Activated CD4-positive, alpha-beta memory T cell treated with anti-CD3 and anti-CD28 coated beads for 36 hours (primary cell): ENCODE measurements around the gene SLC43A1. TPM values are rescaled to one million over a fixed set of nuclear protein-coding genes. Genes with fewer than 3 reads are reported as not detected.

Experiments used
- CTCF ChIA-PET: fragments of 350-600 bp; sonication (Branson Sonifier 250); formaldehyde crosslinking; loops from one replicate; lab custom pipeline; 2021; ENCODE audit warnings: antibody characterized with exemption, inconsistent platforms; lab: Charles Lee
- POLR2A ChIA-PET: fragments of 350-600 bp; sonication (Branson Sonifier 250); formaldehyde crosslinking; loops from one replicate; lab custom pipeline; 2021; ENCODE audit warnings: antibody characterized with exemption; lab: Charles Lee
- DNase-seq: peaks from one replicate; pipeline ENCODE4 v3.0.0-alpha.2; 2020
- H3K27ac Mint-ChIP-seq: one replicate; pipeline ENCODE4 v1.8.0; 2021; ENCODE audit warnings: mixed read lengths
- H3K27me3 Mint-ChIP-seq: one replicate; pipeline ENCODE4 v1.8.0; 2021; ENCODE audit warnings: mixed read lengths
- H3K36me3 Mint-ChIP-seq: one replicate; pipeline ENCODE4 v1.8.0; 2021; ENCODE audit warnings: mixed read lengths
- H3K4me1 Mint-ChIP-seq: one replicate; pipeline ENCODE4 v1.8.0; 2021; ENCODE audit warnings: low read depth, mixed read lengths
- H3K4me3 Mint-ChIP-seq: one replicate; pipeline ENCODE4 v1.8.0; 2021; ENCODE audit warnings: mild to moderate bottlenecking, mixed read lengths
- H3K9me3 Mint-ChIP-seq: one replicate; pipeline ENCODE4 v1.8.0; 2021; ENCODE audit warnings: mixed read lengths
- intact Hi-C: fragments of 100-400 bp; cut with micrococcal nuclease; formaldehyde crosslinking; loops from one replicate; pipeline ENCODE4 v1.15.1; 2023
- total RNA-seq, 2 experiments: library from RNA; stranded (reverse); gene quantifications; one replicate each; pipeline ENCODE4 v1.2.3, GENCODE V29; 2021

Gene SLC43A1
- total RNA-seq, 2 experiments from 2014 or later: 23.1 to 23.3 TPM

DNA sequence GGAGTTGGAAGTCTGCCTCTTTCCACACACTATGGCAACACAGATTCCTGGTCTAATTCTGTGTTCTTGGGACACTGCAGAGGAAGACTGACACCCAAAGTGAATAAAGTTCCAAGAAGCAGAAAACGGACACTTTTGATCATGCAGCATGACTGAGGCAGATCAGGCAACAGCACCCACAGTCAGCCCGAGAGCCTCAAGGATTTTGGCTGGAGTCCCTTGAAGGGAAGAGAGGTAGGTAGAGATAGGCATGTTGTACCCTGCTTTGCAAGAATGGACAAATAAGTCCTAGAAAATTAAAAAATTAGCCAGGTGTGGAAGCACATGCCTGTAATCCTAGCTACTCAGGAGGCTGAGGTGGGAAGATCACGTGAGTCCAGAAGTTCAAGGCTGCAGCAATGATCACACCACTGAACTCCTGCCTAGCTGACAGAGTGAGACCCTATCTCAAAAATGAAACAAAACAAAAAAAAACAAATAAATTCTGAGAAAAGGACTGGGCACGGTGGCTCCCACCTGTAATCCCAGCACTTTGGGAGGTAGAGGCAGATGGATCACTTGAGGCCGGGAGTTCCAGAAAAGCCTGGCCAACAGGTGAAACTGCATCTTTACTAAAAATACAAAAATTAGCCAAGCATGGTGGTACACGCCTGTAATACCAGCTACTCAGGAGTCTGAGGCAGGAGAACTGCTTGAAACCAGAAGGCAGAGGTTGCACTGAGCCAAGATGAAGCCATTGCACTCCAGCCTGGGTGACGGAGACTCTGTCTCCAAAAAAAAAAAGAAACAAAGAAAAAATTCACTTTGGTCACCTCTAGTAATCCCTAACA, 6.9 kb downstream of the SLC43A1 start:
- ChIA-PET CTCF (interaction anchor here (1.1 to 8.5 kb wide), 2 partner anchors 15 to 19 kb away, joined by 5 to 64 read pairs; no protein-coding TSS in a partner anchor), POLR2A (no interaction called here)
- Mint-ChIP-seq H3K27ac (no peak overlapping the region), H3K27me3 (no peaks in the 10 kb centered on the region), H3K4me3 (no peak overlapping the region), H3K4me1 (peaks cover 22% of the 10 kb centered on the region), H3K36me3 (peaks cover 4% of the 10 kb centered on the region), H3K9me3 (no peaks in the 10 kb centered on the region)
- no peak for DNase-seq
- intact Hi-C loops: no loop called here

DNA sequence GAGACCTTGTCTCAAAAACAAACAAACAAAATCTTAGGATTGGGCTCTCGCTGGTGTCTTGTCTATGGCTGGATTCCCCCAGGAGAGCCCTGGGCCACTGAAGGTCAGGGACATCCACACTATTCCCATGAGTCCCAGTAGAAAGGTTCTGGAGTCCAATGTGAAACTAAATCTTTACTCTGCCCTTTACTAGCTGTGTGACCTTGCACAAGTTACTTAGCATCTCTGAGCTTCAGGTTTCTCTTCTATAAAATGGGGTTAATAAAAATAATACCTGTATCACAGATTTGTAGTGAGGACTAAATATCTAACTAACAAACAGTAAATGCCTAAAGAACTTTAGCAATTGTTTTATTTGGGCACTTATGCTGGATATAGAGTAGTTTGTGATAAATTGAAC, 9.0 kb downstream of the SLC43A1 start:
- no peak overlapping the region for H3K27ac Mint-ChIP-seq
- no peaks in the 10 kb centered on the region for H3K27me3 Mint-ChIP-seq
- no peak overlapping the region for H3K4me3 Mint-ChIP-seq
- CTCF ChIA-PET: interaction anchor here (1.2 to 20.4 kb wide), 5 partner anchors 13 to 48 kb away, joined by 3 to 562 read pairs (median 5); partner anchors contain the start of genes SLC43A1 and TIMM10
- intact Hi-C loops: no loop called here
- POLR2A ChIA-PET: no interaction called here
- H3K4me1 Mint-ChIP-seq: peaks cover 4% of the 10 kb centered on the region
- peaks cover 2% of the 10 kb centered on the region for H3K36me3 Mint-ChIP-seq
- no peak for DNase-seq
- H3K9me3 Mint-ChIP-seq: no peaks in the 10 kb centered on the region

DNA sequence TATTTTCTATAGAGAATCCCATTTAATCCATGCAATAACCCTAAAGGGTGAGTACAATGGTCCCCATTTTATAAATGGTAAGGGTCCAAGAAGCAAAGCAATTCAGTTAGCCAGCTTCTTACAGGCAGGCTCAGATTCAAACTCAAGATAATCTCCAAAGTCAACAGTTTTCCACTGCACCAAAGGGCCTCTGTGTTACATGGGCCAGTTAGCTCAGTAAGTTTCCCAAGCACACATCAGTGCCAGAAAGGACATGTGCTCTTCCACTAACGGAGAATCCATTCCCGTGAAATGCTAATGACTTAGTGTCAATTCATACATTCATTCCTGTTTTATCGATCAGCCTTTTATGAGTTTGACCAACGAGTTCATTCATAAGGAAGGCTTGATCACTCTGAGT, 11.0 kb downstream of the SLC43A1 start:
- Mint-ChIP-seq H3K27me3 (no peaks in the 10 kb centered on the region), H3K27ac (no peak overlapping the region), H3K36me3 (peaks cover 10% of the 10 kb centered on the region), H3K4me3 (no peak overlapping the region), H3K9me3 (no peaks in the 10 kb centered on the region), H3K4me1 (no peaks in the 10 kb centered on the region)
- CTCF ChIA-PET: interaction anchor here (0.9 to 20.4 kb wide), 3 partner anchors 10 to 47 kb away, joined by 3 to 562 read pairs (median 64); partner anchors contain the start of genes SLC43A1 and TIMM10
- intact Hi-C loops: no loop called here
- POLR2A ChIA-PET: no interaction called here
- DNase-seq: no peak

DNA sequence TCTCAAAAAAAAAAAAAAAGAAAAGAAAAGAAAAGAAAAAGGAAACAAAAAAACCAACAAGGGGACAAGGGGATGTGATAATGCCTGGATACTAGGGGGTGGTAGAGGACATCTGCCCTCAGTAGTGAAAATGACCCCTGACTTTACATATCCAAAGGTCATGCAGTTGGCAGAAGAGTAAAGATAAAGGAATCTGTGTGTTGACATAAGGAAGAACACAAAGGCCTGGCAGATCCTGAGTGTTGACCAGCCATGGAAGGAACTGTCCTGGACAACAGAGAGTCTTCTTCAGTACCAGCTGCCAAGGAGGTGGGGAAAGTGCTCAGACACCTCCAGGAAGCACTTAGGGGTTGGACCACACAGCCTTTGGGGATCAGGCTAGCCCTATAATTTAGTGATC, 12.6 kb downstream of the SLC43A1 start:
- Mint-ChIP-seq H3K4me3 (no peak overlapping the region), H3K9me3 (no peaks in the 10 kb centered on the region), H3K27ac (no peak overlapping the region), H3K4me1 (no peaks in the 10 kb centered on the region), H3K27me3 (no peaks in the 10 kb centered on the region), H3K36me3 (peaks cover 14% of the 10 kb centered on the region)
- intact Hi-C loops: no loop called here
- ChIA-PET POLR2A (interaction anchor here (0.7 kb wide), 1 partner anchor 330 kb away, joined by 4 read pairs; no protein-coding TSS in a partner anchor), CTCF (interaction anchor here (1.0 to 20.4 kb wide), 6 partner anchors 9 to 139 kb away, joined by 3 to 562 read pairs (median 8); partner anchors contain the start of genes SLC43A1 and TIMM10)
- no peak for DNase-seq

DNA sequence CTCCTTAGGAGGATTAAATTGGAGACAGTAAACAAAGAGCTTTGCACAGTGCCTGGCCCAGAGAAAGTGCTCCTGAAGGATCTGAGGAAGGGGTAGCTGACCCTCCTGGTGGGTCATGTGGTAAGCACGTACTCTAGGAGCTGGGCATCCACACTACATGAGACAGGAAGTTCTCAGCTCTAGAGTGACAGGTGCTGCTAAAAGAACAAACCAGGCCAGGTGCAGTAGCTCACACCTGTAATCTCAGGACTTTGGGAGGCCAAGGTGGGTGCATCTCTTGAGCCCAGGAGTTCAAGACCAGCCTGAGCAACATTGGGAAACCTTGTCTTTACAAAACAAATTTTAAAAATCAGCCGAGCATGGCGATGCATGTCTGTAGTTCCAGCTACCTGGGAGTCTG, 13.1 kb downstream of the SLC43A1 start:
- intact Hi-C loops: no loop called here
- CTCF ChIA-PET: interaction anchor here (1.0 to 20.4 kb wide), 6 partner anchors 8 to 139 kb away, joined by 3 to 562 read pairs (median 8); partner anchors contain the start of genes SLC43A1 and TIMM10
- no peak for DNase-seq
- Mint-ChIP-seq H3K27ac (no peak overlapping the region), H3K9me3 (no peaks in the 10 kb centered on the region), H3K4me3 (no peak overlapping the region), H3K36me3 (peaks cover 15% of the 10 kb centered on the region), H3K27me3 (no peaks in the 10 kb centered on the region), H3K4me1 (no peaks in the 10 kb centered on the region)
- POLR2A ChIA-PET: interaction anchor here (1.2 kb wide), 1 partner anchor 9 kb away, joined by 3 read pairs; no protein-coding TSS in a partner anchor

DNA sequence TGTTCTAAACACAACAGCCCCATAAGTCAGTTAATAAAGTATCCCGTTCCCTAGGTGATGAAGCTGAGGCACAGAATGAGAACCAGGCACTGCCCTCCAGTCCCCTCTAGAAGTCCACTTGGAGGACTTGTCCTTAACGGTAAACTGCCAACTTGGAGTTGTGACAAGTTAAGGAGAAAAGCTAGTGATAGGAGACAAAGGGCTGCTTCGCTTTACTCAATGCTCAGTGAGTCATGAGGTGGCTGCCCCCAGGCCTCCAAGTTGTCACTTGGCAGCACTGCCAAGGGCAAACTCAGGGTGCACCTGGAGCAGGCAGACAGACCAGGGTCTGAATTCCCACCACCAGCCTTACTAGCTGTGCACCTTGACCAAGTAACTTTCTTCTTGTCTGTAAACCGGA, 13.5 kb downstream of the SLC43A1 start:
- intact Hi-C loops: no loop called here
- CTCF ChIA-PET: interaction anchor here (1.0 to 20.4 kb wide), 6 partner anchors 8 to 140 kb away, joined by 3 to 562 read pairs (median 8); partner anchors contain the start of genes SLC43A1 and TIMM10
- no peak for DNase-seq
- no peaks in the 10 kb centered on the region for H3K27me3 Mint-ChIP-seq
- H3K36me3 Mint-ChIP-seq: peaks cover 16% of the 10 kb centered on the region
- no peaks in the 10 kb centered on the region for H3K9me3 Mint-ChIP-seq
- POLR2A ChIA-PET: interaction anchor here (1.2 kb wide), 1 partner anchor 9 kb away, joined by 3 read pairs; no protein-coding TSS in a partner anchor
- no peak overlapping the region for H3K4me3 Mint-ChIP-seq
- no peaks in the 10 kb centered on the region for H3K4me1 Mint-ChIP-seq
- no peak overlapping the region for H3K27ac Mint-ChIP-seq

DNA sequence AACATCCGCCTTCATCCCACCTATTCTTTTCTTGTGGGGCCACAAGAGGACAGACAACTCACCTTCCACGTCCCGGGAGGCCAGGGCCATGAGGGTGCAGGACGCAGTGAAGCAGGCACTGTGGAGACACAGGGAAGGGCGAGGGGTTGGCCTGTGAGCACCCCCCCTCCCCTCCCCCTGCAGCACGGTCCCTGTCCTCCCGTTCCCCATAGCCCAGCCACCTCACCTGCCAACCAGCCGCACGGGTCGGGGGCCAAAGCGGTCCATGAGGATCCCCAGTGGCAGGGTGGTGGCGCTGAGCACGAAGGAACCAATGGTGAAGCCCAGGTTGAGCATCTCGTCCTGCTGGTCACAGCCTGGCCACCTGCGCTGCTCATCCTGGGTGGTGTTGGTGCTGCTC, 14.6 kb downstream of the SLC43A1 start:
- DNase-seq: no peak
- ChIA-PET POLR2A (no interaction called here), CTCF (interaction anchor here (2.2 to 20.4 kb wide), 4 partner anchors 7 to 44 kb away, joined by 8 to 562 read pairs (median 36); partner anchors contain the start of genes SLC43A1 and TIMM10)
- Mint-ChIP-seq H3K27me3 (no peaks in the 10 kb centered on the region), H3K36me3 (peaks cover 18% of the 10 kb centered on the region), H3K27ac (no peak overlapping the region), H3K4me1 (no peaks in the 10 kb centered on the region), H3K9me3 (no peaks in the 10 kb centered on the region), H3K4me3 (no peak overlapping the region)
- intact Hi-C loops: no loop called here

DNA sequence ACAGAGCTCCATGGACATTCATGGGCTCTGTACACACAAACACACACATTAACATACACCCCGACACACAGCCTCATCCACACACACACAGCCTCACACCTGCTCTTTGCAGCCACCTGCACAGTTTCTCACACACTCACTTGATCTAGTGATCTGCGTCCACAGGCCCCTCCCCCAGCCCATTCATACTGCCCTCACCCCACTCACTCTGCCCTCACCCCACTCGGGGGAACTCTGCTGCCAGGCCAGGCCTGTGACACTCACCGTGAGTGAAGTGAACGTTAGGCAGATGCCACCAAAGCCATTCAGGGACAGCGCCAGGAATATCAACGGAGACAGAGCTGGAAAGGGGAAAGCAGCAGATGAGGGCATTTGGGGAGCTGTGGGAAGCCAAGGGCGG, 15.0 kb downstream of the SLC43A1 start:
- ChIA-PET CTCF (interaction anchor here (20.4 kb wide), 1 partner anchor 22 kb away, joined by 562 read pairs; the partner anchor contains the start of genes SLC43A1 and TIMM10), POLR2A (interaction anchor here (0.7 kb wide), 1 partner anchor 11 kb away, joined by 4 read pairs; no protein-coding TSS in a partner anchor)
- intact Hi-C loops: no loop called here
- DNase-seq: no peak
- no peaks in the 10 kb centered on the region for H3K4me1 Mint-ChIP-seq
- peaks cover 19% of the 10 kb centered on the region for H3K36me3 Mint-ChIP-seq
- no peaks in the 10 kb centered on the region for H3K27me3 Mint-ChIP-seq
- H3K9me3 Mint-ChIP-seq: no peaks in the 10 kb centered on the region
- no peak overlapping the region for H3K4me3 Mint-ChIP-seq
- no peak overlapping the region for H3K27ac Mint-ChIP-seq

DNA sequence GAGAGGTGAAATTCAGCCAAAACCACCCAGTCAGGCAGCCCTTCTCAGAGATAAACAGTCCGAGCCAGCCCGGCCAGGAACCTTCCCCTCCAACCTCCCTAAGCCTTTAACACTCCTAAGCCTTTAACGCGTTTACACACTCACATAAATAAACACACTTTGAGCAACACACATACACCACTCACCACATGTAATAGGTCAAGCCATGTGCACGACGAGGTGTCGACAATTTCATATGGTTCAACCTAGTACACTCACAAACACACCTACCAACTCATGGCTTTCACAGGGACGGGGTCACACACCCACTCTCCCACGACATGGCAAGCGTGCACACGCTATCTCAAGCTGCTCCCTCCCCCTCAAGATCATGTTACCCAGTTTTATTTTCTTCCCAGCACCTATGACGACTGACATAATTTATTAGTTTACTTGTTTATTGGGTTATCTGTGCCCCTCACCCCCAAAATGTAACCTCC, 15.5 kb downstream of the SLC43A1 start:
- CTCF ChIA-PET: interaction anchor here (20.4 kb wide), 1 partner anchor 22 kb away, joined by 562 read pairs; the partner anchor contains the start of genes SLC43A1 and TIMM10
- POLR2A ChIA-PET: interaction anchor here (0.7 kb wide), 1 partner anchor 12 kb away, joined by 4 read pairs; no protein-coding TSS in a partner anchor
- no peak overlapping the region for H3K27ac Mint-ChIP-seq

DNA sequence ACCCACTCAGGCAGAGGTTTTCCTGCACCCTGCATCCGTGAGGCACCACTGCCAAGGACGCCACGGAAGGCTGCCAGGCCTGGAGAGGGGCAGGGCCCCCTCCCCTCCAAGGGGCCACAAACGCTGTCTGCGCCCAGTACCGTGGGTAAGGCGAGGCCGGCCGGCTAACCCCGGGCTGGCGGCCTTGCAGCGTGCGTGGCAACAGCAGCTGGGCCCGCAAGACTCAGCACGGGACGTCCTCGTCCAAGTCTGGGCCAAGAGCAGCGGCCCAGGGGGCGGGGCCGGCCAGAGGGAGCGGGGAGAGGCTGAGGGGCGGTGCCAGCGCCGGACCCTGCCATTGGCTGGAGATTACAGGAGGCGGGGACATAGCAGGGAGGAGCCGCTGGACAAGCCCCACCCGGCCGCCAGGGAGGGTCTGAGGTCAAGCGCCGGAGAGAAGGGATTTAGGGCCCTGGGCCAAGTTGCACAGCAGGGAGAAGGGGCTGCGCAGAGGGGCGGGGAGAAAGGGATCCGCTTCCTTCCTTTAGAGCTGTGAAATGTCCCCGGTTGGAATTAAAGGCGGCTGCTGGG, 16.0 kb downstream of the SLC43A1 start:
- H3K27me3 Mint-ChIP-seq: no peaks in the 10 kb centered on the region
- no peaks in the 10 kb centered on the region for H3K4me1 Mint-ChIP-seq
- intact Hi-C loops: no loop called here
- CTCF ChIA-PET: interaction anchor here (20.4 kb wide), 1 partner anchor 23 kb away, joined by 562 read pairs; the partner anchor contains the start of genes SLC43A1 and TIMM10
- POLR2A ChIA-PET: interaction anchor here (0.7 kb wide), 1 partner anchor 12 kb away, joined by 4 read pairs; no protein-coding TSS in a partner anchor
- DNase-seq: peak; percentile 47
- peaks cover 20% of the 10 kb centered on the region for H3K36me3 Mint-ChIP-seq
- H3K27ac Mint-ChIP-seq: no peak overlapping the region
- no peak overlapping the region for H3K4me3 Mint-ChIP-seq
- H3K9me3 Mint-ChIP-seq: no peaks in the 10 kb centered on the region

More for the DNA sequence above, 15.5 kb downstream of the SLC43A1 start:
- Mint-ChIP-seq H3K4me1 (no peaks in the 10 kb centered on the region), H3K4me3 (no peak overlapping the region), H3K36me3 (peaks cover 19% of the 10 kb centered on the region), H3K27me3 (no peaks in the 10 kb centered on the region), H3K9me3 (no peaks in the 10 kb centered on the region)
- no peak for DNase-seq
- intact Hi-C loops: no loop called here

DNA sequence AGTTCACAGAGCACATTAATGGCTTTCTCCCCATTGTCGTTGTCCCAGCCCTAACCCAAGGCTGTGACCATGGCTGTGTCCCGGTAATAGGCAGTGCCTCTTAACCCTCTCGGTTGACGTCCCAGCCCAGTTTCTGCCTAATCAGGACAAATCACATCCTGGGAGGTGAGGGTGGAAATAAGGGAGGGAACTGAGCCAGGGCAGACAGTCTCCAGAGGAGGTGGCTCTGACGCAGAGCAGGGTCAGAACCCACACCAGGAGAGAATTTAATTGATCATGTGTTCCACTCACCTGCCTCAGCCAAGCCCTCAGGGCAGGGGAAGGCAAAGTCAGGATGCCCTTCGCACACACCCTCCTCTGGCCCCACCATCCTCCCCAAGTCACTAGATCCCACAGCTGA, 17.0 kb downstream of the SLC43A1 start:
- Mint-ChIP-seq H3K4me1 (peaks cover 7% of the 10 kb centered on the region), H3K36me3 (peaks cover 26% of the 10 kb centered on the region), H3K27me3 (no peaks in the 10 kb centered on the region), H3K27ac (no peak overlapping the region), H3K9me3 (no peaks in the 10 kb centered on the region), H3K4me3 (no peak overlapping the region)
- intact Hi-C loops: no loop called here
- CTCF ChIA-PET: interaction anchor here (20.4 kb wide), 1 partner anchor 24 kb away, joined by 562 read pairs; the partner anchor contains the start of genes SLC43A1 and TIMM10
- DNase-seq: no peak
- POLR2A ChIA-PET: no interaction called here
